Right cardiac atrium (tissue), 5 donors: ENCODE results near the gene CRIP2. TPM values are rescaled to one million over a fixed set of nuclear protein-coding genes. Genes with fewer than 3 reads are reported as not detected.
A peak's percentile ranks its signal among the peaks of the same experiment; 100 is the strongest.

ENCODE experiments used
- ATAC-seq, 2 donors: fragments of 200-7000 bp; cut with Tn5 transposase; one replicate each; pipeline versions ENCODE4 v1.8.0 to v1.9.1; 2020; ENCODE audit warnings: moderate library complexity in 2 of 2, mild to moderate bottlenecking in 1 of 2
- DNase-seq, 3 donors: peaks; one replicate each; pipeline ENCODE4 v3.0.0-alpha.2; 2020
- H3K27ac ChIP-seq: one replicate; pipeline ENCODE4 v1.5.1; 2013; ENCODE audit warnings: mild to moderate bottlenecking, low read length, control low read depth, moderate library complexity
- H3K27me3 ChIP-seq: one replicate; pipeline ENCODE4 v1.6.1; 2013; ENCODE audit not compliant: control insufficient read depth, insufficient read depth
- H3K4me1 ChIP-seq: one replicate; pipeline ENCODE4 v1.6.1; 2013; ENCODE audit warnings: low read length; ENCODE audit not compliant: control insufficient read depth, insufficient read depth
- H3K4me3 ChIP-seq: one replicate; pipeline ENCODE4 v1.5.1; 2013; ENCODE audit warnings: low read length, control low read depth
- H3K9me3 ChIP-seq: one replicate; pipeline ENCODE4 v1.6.1; 2013; ENCODE audit warnings: low read length; ENCODE audit not compliant: control insufficient read depth
- WGBS: extraction: QIAGEN DNeasy Blood & Tissue Kit; methylation state at CpG from one replicate; pipeline ENCODE4 v1.1.7; 2013; 5-methylcytosine and 5-hydroxymethylcytosine counted together
- intact Hi-C, 4 donors: fragments of 100-400 bp; cut with DNase I; formaldehyde crosslinking; loops; one replicate each; pipeline versions ENCODE4 v1.11.0 to v1.14.0; 2022 to 2023
- polyA plus RNA-seq: library from polyadenylated mRNA; stranded (reverse); fragments of 200-250 nt; gene quantifications from one replicate; pipeline ENCODE4 v1.2.3, GENCODE V29; 2013
- total RNA-seq, 4 donors: library from RNA; stranded (reverse); fragmentation: NEBNext Ultra II Directional; extraction: Animal tissue kit (Norgen Biotek cat#: 25700); gene quantifications; one replicate each; pipeline ENCODE4 v1.2.1, GENCODE V29; 2021
- donor health status: healthy with polysubstance abuse.
- donor health status: DM: no; HTN: yes; CAD: no.
- donor health status: DM: no; HTN: no; CAD: no.
- donor health status: DM: no; HTN: yes; CAD: no; lungs with severe emphysema.
- donor health status: DM: yes; HTN: yes; CAD: no.

CRIP2 gene
- total and polyA plus RNA-seq, 5 donors = 1,091 to 1,790 (median 1,274) TPM

GRCh38 chr14:105501504-105502291 is 27.1 kb downstream of the CRIP2 start:
- no peaks in the 10 kb centered on the region for H3K9me3 ChIP-seq
- H3K4me1 ChIP-seq = no peaks in the 10 kb centered on the region
- no peaks in the 10 kb centered on the region for H3K27me3 ChIP-seq
- no peak overlapping the region for H3K4me3 ChIP-seq
- ATAC-seq (no peak), DNase-seq (no peak)
- intact Hi-C loops = no loop called here
- WGBS = 87% methylated on average over 13 of the region's 13 CpGs
- H3K27ac ChIP-seq = no peak overlapping the region

GRCh38 chr14:105502446-105503295 is 28.1 kb downstream of the CRIP2 start:
- 83% methylated on average over 18 of the region's 18 CpGs for WGBS
- DNase-seq (no peak), ATAC-seq (no peak)
- no peak overlapping the region for H3K27ac ChIP-seq
- no peaks in the 10 kb centered on the region for H3K9me3 ChIP-seq
- H3K27me3 ChIP-seq = no peaks in the 10 kb centered on the region
- intact Hi-C loops = no loop called here
- H3K4me3 ChIP-seq = no peak overlapping the region
- H3K4me1 ChIP-seq = no peaks in the 10 kb centered on the region

- DNase-seq = no peak
- no peak overlapping the region for H3K27ac ChIP-seq
- no peak for ATAC-seq
- WGBS = 86% methylated on average over 7 of the region's 7 CpGs
- H3K27me3 ChIP-seq = no peaks in the 10 kb centered on the region
- no peaks in the 10 kb centered on the region for H3K4me1 ChIP-seq
- no peak overlapping the region for H3K4me3 ChIP-seq
- no peaks in the 10 kb centered on the region for H3K9me3 ChIP-seq
- intact Hi-C loops = no loop called here
These were observed 28.6 kb downstream of the CRIP2 start for GRCh38 chr14:105503296-105503640.

- 72% methylated on average over 29 of the region's 29 CpGs for WGBS
- Histone ChIP-seq H3K4me3 (no peak overlapping the region), H3K4me1 (no peaks in the 10 kb centered on the region), H3K9me3 (no peaks in the 10 kb centered on the region), H3K27me3 (no peaks in the 10 kb centered on the region), H3K27ac (no peak overlapping the region)
- DNase-seq (peak in 1 of 3 donors; percentile 71), ATAC-seq (no peak)
- intact Hi-C loops = no loop called here
These were observed 29.5 kb downstream of the CRIP2 start for GRCh38 chr14:105503935-105504692.

- H3K27ac ChIP-seq = no peak overlapping the region
- no peaks in the 10 kb centered on the region for H3K27me3 ChIP-seq
- no peak overlapping the region for H3K4me3 ChIP-seq
- intact Hi-C loops = no loop called here
- no peaks in the 10 kb centered on the region for H3K9me3 ChIP-seq
- no peak for ATAC-seq
- WGBS = 87% methylated on average over 16 of the region's 16 CpGs
- no peak for DNase-seq
- no peaks in the 10 kb centered on the region for H3K4me1 ChIP-seq
These were observed 30.5 kb downstream of the CRIP2 start for GRCh38 chr14:105505101-105505500.

- no peaks in the 10 kb centered on the region for H3K27me3 ChIP-seq
- H3K27ac ChIP-seq = no peak overlapping the region
- ATAC-seq (no peak), DNase-seq (no peak)
- H3K4me1 ChIP-seq = no peaks in the 10 kb centered on the region
- 77% methylated on average over 17 of the region's 17 CpGs for WGBS
- H3K9me3 ChIP-seq = no peaks in the 10 kb centered on the region
- intact Hi-C loops = no loop called here
- H3K4me3 ChIP-seq = no peak overlapping the region
These were observed 32.6 kb downstream of the CRIP2 start for GRCh38 chr14:105507247-105507646.

- Histone ChIP-seq H3K27ac (no peak overlapping the region), H3K4me3 (no peak overlapping the region), H3K4me1 (no peaks in the 10 kb centered on the region), H3K27me3 (no peaks in the 10 kb centered on the region), H3K9me3 (no peaks in the 10 kb centered on the region)
- ATAC-seq = no peak
- intact Hi-C loops = no loop called here
- DNase-seq = no peak
- WGBS = 75% methylated on average over 16 of the region's 16 CpGs
These were observed 33.4 kb downstream of the CRIP2 start for GRCh38 chr14:105508069-105508468.

- Histone ChIP-seq H3K27me3 (no peaks in the 10 kb centered on the region), H3K9me3 (no peaks in the 10 kb centered on the region), H3K4me3 (no peak overlapping the region), H3K4me1 (no peaks in the 10 kb centered on the region), H3K27ac (no peak overlapping the region)
- ATAC-seq (no peak), DNase-seq (no peak)
- intact Hi-C loops = no loop called here
- WGBS = 89% methylated on average over 12 of the region's 12 CpGs
These were observed 34.0 kb downstream of the CRIP2 start for GRCh38 chr14:105508601-105509000.

- H3K27me3 ChIP-seq = no peaks in the 10 kb centered on the region
- 33% methylated on average over 5 of the region's 5 CpGs for WGBS
- no peaks in the 10 kb centered on the region for H3K9me3 ChIP-seq
- H3K4me1 ChIP-seq = no peaks in the 10 kb centered on the region
- H3K27ac ChIP-seq = no peak overlapping the region
- no peak overlapping the region for H3K4me3 ChIP-seq
- no peak for ATAC-seq
- DNase-seq = no peak
- intact Hi-C loops = no loop called here
These were observed 42.5 kb downstream of the CRIP2 start for GRCh38 chr14:105517096-105517495.

GRCh38 chr14:105519946-105520698 is 45.5 kb downstream of the CRIP2 start:
- no peak for ATAC-seq
- H3K9me3 ChIP-seq = no peaks in the 10 kb centered on the region
- no peak overlapping the region for H3K4me3 ChIP-seq
- no peak overlapping the region for H3K27ac ChIP-seq
- 66% methylated on average over 14 of the region's 14 CpGs for WGBS
- intact Hi-C loops = loop anchor here in 1 of 4 donors (10.0 kb wide), 1 partner anchor 145 kb away; no protein-coding TSS in a partner anchor
- DNase-seq = peak in 1 of 3 donors; percentile 5
- H3K4me1 ChIP-seq = no peaks in the 10 kb centered on the region
- H3K27me3 ChIP-seq = no peaks in the 10 kb centered on the region
